ENCODE results near the gene SLC6A4.

- TF ChIP-seq CTCF (conservative IDR thresholded peaks at IDR 0.05; ENCODE audit: low read length) (no peak), EZH2phosphoT487 (IDR thresholded peaks at IDR 0.05; ENCODE audit: borderline replicate concordance) (no peak)
Observed at GRCh38 chr17:30222251-30222650, 13.2 kb downstream of the SLC6A4 start.
